Measurements from ENCODE around the gene HIRA. TPM values are rescaled to one million over a fixed set of nuclear protein-coding genes. Genes with fewer than 3 reads are reported as not detected.

The HIRA gene
- polyA plus RNA-seq, 1 donor from 2014 or later: 38.1 TPM

- Histone ChIP-seq H3F3A (ENCODE audit: insufficient read depth, low read length, poor library complexity, severe bottlenecking) (no peaks in the 10 kb centered on the region), H4K20me1 (ENCODE audit: insufficient read depth) (no peaks in the 10 kb centered on the region), H3K27me3 (ENCODE audit: insufficient read depth, low read depth, low read length) (no peaks in the 10 kb centered on the region), H2AFZ (ENCODE audit: low read depth, low read length) (no peak overlapping the region), H3K79me2 (replicated peaks; ENCODE audit: insufficient read depth, low read length) (no peaks in the 10 kb centered on the region), H3K4me2 (ENCODE audit: low read length) (no peak overlapping the region), H3K9ac (ENCODE audit: low read length) (no peak overlapping the region), H3K9me3 (ENCODE audit: low read length) (no peaks in the 10 kb centered on the region), H3K4me3 (ENCODE audit: low read length) (no peak overlapping the region), H3K27ac (ENCODE audit: low read length) (no peak overlapping the region), H3K9me2 (ENCODE audit: insufficient read depth, low read length) (no peaks in the 10 kb centered on the region), H3K36me3 (ENCODE audit: insufficient read depth, low read length) (peaks cover 11% of the 10 kb centered on the region)
- no peak for TF ChIP-seq TAF1 (IDR thresholded peaks at IDR 0.05; ENCODE audit: low read depth)
- TF ChIP-seq POLR2AphosphoS5 (IDR thresholded peaks at IDR 0.05): no peak
- no peak for TF ChIP-seq SMC3 (conservative IDR thresholded peaks at IDR 0.05; ENCODE audit: poor library complexity)
- TF ChIP-seq MXI1 (conservative IDR thresholded peaks at IDR 0.05; ENCODE audit: poor library complexity, severe bottlenecking): no peak
- TF ChIP-seq REST (IDR thresholded peaks at IDR 0.05; ENCODE audit: borderline replicate concordance): no peak
- TF ChIP-seq EP300 (conservative IDR thresholded peaks at IDR 0.05; ENCODE audit: poor library complexity, severe bottlenecking): no peak
- TF ChIP-seq RAD21 (conservative IDR thresholded peaks at IDR 0.05): no peak
- no peak for TF ChIP-seq CTCF (IDR thresholded peaks at IDR 0.05; ENCODE audit: poor library complexity, severe bottlenecking)
- no peak for TF ChIP-seq EZH2 (IDR thresholded peaks at IDR 0.05; ENCODE audit: borderline replicate concordance, insufficient read depth, low read length, poor library complexity, severe bottlenecking)
Measured at GRCh38 chr22:19353363-19354131, 78.0 kb downstream of the HIRA start.

GRCh38 chr22:19352766-19353165 is 78.8 kb downstream of the HIRA start:
- Histone ChIP-seq H3K9ac (ENCODE audit: low read length) (no peak overlapping the region), H3K4me3 (ENCODE audit: low read length) (no peak overlapping the region), H3K36me3 (ENCODE audit: insufficient read depth, low read length) (peaks cover 11% of the 10 kb centered on the region), H4K20me1 (ENCODE audit: insufficient read depth) (no peaks in the 10 kb centered on the region), H3K27ac (ENCODE audit: low read length) (no peak overlapping the region), H3K27me3 (ENCODE audit: insufficient read depth, low read depth, low read length) (no peaks in the 10 kb centered on the region), H3K4me2 (ENCODE audit: low read length) (no peak overlapping the region), H2AFZ (ENCODE audit: low read depth, low read length) (no peak overlapping the region), H3K79me2 (replicated peaks; ENCODE audit: insufficient read depth, low read length) (no peaks in the 10 kb centered on the region), H3K9me3 (ENCODE audit: low read length) (no peaks in the 10 kb centered on the region), H3F3A (ENCODE audit: insufficient read depth, low read length, poor library complexity, severe bottlenecking) (no peaks in the 10 kb centered on the region), H3K9me2 (ENCODE audit: insufficient read depth, low read length) (no peaks in the 10 kb centered on the region)
- TF ChIP-seq SMC3 (conservative IDR thresholded peaks at IDR 0.05; ENCODE audit: poor library complexity) (no peak), TAF1 (IDR thresholded peaks at IDR 0.05; ENCODE audit: low read depth) (no peak), MXI1 (conservative IDR thresholded peaks at IDR 0.05; ENCODE audit: poor library complexity, severe bottlenecking) (no peak), POLR2AphosphoS5 (IDR thresholded peaks at IDR 0.05) (no peak), EZH2 (IDR thresholded peaks at IDR 0.05; ENCODE audit: borderline replicate concordance, insufficient read depth, low read length, poor library complexity, severe bottlenecking) (no peak), EP300 (conservative IDR thresholded peaks at IDR 0.05; ENCODE audit: poor library complexity, severe bottlenecking) (no peak), REST (IDR thresholded peaks at IDR 0.05; ENCODE audit: borderline replicate concordance) (no peak), RAD21 (conservative IDR thresholded peaks at IDR 0.05) (no peak), CTCF (IDR thresholded peaks at IDR 0.05; ENCODE audit: poor library complexity, severe bottlenecking) (no peak)

Data from neural cell (in vitro differentiated cells).